ENCODE results near the gene AHCY.
A peak's percentile ranks its signal among the peaks of the same experiment; 100 is the strongest.
"Not testable (repeated sequence)": the region's sequence is repeated elsewhere in the genome, so short reads cannot be mapped to it uniquely, and the experiment has no call there.

AHCY gene

DNA sequence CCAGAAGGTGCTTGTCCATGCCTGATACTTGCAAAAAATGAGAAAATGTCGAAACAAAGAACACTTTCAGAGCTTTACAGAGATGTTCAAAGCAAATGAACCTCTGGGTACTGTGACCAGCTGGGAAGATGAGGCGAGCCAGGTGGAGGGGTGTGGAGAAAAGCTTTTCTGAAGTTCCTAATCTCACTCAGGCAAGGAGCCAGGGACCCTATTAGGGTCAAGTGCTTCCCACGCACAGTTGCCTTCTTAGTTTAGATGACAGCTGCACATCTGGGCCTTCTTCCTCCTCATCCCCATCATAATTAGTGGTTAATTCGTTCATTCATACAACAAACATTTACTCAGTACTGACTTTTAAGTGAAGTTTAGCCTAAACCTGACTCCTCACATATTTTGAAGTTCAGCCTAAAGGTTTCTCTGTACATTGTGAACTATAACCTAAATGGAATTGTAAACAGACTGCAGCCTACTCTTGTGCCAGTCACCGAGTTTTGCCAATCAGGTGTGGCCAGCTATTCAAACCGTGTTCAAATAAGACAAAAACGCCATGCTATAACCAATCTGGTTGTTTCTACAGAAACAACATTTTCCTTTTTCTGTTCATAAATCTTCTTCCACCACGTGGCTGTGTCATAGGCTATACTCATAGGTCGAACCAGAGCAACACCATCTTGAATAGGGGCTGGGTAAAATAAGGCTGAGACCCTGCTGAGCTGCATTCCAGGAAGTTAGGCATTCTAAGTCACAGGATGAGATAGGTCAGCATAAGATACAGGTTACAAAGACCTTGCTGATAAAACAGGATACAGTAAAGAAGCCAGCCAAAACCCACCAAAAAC is 19.3 kb upstream of the AHCY start:
- DNase-seq = no peak

GRCh38 chr20:34320861-34321260 is 17.7 kb upstream of the AHCY start:
- no peak for DNase-seq

DNA sequence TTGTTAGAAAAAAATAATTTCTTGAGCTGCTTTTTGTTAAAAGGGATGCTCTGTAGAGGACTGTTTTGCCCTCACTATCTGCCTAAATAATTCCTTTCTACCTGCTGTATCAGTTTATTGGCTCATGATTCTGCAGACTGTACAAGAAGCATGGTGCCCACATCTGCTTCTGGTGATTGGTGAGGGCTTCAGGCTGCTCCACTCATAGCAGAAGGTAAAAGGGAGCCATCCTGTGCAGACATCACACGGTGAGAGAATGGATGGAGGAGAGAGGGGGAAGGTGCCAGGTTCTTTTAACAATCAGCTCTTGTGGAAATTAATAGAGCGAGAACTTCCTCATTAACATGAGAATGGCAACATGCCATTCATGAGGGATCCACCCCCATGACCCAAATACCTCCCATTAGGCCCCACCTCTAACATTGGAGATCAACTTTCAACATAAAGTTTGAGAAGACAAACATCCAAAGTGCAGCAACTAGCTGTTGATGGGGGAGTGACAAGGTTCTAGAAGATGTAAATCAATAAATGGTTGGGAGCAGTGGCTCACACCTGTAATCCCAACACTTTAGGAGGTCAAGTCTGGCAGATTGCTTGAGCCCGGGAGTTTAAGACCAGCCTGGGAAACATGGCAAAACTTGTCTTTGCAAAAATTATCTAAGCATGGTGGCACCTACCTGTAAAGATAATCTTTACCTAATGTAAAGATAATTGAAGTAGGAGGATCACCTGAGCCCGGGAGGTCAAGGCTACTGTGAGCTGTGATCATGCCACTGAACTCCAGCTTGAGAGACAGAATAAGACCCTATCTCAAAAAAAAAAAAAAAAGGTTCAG is 15.7 kb upstream of the AHCY start:
- no peak for DNase-seq

GRCh38 chr20:34316196-34316814 is 13.2 kb upstream of the AHCY start:
- no peak for DNase-seq

- DNase-seq = no peak
Observed at GRCh38 chr20:34315236-34315635, 12.1 kb upstream of the AHCY start.

- peak; percentile 83 for DNase-seq
Observed at GRCh38 chr20:34312544-34313217, 9.5 kb upstream of the AHCY start.

GRCh38 chr20:34312024-34312460 is 8.9 kb upstream of the AHCY start:
- DNase-seq = no peak

DNA sequence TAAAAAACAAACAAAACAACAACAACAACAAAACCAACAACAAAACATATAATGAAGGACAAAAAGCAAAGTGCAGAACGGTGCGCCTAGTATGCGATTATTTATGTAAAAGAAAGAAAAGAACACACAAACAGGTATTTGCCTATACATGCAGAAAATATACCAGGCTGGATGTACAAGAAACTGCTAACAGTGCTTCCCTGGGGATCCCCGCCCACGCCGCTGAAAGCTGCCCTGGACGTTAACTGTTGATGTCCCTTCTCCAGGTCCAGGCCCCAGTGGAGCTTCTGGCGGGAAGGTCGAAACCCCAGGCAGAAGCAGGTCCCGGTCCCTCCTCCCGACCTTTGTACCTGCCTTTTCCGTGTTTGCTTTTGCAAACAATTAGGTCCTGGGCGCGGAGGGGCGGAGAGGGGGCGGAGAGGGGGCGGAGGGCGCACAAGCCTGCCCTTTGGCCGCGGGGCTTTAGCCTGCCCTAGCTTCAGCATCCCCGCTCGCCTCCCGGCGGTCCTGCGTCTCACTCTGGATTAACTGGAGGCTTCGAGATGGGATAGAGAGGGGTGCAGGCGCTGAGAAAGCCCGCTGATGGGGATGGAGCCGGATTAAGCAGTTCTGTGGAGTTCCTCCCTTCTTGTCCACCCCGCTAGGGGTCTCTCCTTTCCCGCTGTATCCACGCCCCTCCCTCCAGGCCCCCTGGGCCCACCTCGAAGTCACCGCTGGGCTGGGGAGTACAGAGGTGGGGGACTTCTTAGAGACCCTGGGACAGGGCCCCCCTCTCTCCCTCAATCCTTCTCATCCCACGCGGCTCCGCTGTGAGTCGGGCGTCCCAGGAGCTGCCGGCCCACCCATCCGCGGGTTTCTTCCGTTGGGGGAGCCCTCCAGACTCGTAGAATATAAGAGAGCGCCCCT is 8.2 kb upstream of the AHCY start:
- DNase-seq = no peak

GRCh38 chr20:34310481-34311117 is 7.4 kb upstream of the AHCY start:
- no peak for DNase-seq

DNA sequence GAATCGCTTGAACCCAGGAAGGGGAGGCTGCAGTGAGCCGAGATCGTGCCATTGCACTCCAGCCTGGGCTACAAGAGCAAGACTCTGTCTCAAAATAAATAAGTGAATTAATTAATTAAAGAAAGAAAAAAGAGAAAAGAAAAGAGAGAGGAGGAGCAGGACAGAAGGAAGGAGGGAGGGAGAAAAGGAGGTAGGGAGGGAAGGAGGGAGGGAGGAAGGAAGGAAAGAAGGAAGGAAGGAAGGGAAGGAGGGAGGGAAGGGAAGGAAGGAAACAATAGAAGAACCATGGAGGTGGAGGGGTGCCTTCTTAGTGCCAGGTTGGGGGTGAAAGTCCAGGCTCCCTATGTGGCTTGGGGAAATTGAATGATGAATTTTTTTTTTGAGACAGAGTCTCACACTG is 6.5 kb upstream of the AHCY start:
- DNase-seq = no peak

- DNase-seq = no peak
Observed at GRCh38 chr20:34305333-34306230, 2.4 kb upstream of the AHCY start.

DNA sequence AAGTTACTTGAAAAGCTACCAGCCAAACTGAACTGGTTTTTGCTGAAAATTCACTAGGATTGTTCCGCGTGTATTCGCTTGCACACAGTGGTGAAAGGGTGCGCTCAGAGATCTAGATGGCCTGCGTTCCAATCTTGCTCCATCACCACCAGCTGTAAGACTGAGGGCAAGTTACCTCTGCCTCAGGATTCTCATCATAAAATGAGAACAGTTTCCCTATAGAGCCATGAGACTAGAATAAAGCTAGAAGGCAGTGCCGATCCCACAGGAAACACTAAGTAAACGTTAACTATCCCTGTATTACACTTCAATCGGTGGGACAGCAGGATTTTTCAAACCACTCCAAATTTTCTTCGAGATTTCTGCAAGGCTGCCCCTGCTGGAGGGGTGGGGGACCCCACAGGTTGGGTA is 838 bp downstream of the AHCY start:
- DNase-seq = no peak

DNA sequence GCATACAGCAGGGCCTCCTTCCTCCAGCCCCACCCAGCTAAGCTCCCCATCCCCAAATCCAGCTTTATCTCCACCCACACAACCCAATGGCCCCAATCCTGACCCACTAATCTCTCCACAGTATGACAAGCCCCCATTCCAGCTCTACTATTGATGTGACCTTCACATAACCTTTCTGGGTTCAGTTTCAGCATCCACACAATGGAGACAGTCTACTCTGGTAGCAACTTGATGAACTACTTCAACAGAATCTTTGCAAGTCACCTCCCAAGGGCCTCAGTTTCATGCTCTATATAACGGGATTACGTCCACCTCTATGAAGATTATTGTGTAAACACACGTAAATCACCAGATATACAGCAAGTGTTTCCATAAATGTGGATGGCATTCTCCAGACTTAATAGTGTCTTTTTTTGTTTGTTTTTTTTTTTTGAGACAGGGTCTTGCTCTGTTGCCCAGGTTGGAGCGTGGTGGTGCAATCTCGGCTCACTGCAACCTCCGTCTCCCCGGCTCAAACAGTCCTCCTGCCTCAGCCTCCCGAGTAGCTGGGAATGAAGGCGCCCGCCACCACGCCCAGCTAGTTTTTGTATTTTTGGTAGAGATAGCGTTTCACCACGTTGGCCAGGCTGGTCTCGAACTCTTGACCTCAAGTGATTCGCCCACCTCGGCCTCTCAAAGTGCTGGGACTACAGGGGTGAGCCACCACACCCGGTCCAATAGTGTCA is 1.4 kb downstream of the AHCY start:
- no peak for DNase-seq

- DNase-seq = no peak
Observed at GRCh38 chr20:34300809-34301586, 2.2 kb downstream of the AHCY start.

GRCh38 chr20:34300256-34300806 is 2.8 kb downstream of the AHCY start:
- no peak for DNase-seq

GRCh38 chr20:34299556-34300255 is 3.4 kb downstream of the AHCY start:
- no peak for DNase-seq

- not testable (repeated sequence) for DNase-seq
Observed at GRCh38 chr20:34298294-34298784, 4.8 kb downstream of the AHCY start.

DNA sequence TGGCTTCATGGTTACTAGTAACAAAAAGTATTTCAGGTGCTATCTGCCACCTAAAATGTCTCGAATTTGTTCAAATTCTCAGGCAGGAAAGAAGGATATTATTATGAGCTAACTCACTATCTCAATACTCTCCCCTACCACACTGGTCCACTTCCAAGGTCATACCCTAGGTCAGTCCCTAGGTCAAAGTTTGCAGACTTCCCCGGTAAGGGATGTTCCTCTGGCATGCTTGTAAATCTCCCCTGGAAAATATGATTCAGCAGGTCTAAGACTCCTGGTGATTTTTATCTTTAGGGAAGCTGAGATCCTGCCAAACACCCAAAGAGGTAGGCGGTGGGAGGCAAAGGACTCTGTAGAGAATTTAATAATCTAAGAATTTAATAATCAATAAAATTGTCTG is 6.7 kb downstream of the AHCY start:
- no peak for DNase-seq

Measured in activated CD4-positive, CD25-positive, alpha-beta regulatory T cell treated with anti-CD3 and anti-CD28 coated beads, Interleukin-2, amount 50 U/mL, for 72 hours (primary cell).